ENCODE data around the gene C22orf15.

The C22orf15 gene

GRCh38 chr22:23790819-23791737 lies 28.3 kb downstream of the C22orf15 start:
- DNase-seq: no peak

GRCh38 chr22:23791738-23792645 lies 29.2 kb downstream of the C22orf15 start:
- DNase-seq: no peak

- DNase-seq: no peak
Measured at GRCh38 chr22:23793326-23793725, 30.5 kb downstream of the C22orf15 start.

- no peak for DNase-seq
Measured at GRCh38 chr22:23796461-23796860, 33.7 kb downstream of the C22orf15 start.

GRCh38 chr22:23800297-23801237 lies 37.8 kb downstream of the C22orf15 start:
- no peak for DNase-seq

- no peak for DNase-seq
Measured at GRCh38 chr22:23801238-23801821, 38.5 kb downstream of the C22orf15 start.

- no peak for DNase-seq
Measured at GRCh38 chr22:23801886-23802377, 39.1 kb downstream of the C22orf15 start.

- DNase-seq: no peak
Measured at GRCh38 chr22:23803001-23803819, 40.4 kb downstream of the C22orf15 start.

- DNase-seq: no peak
Measured at GRCh38 chr22:23804781-23805291, 42.0 kb downstream of the C22orf15 start.

GRCh38 chr22:23806837-23807236 lies 44.0 kb downstream of the C22orf15 start:
- DNase-seq: no peak

GRCh38 chr22:23812378-23812777 lies 49.6 kb downstream of the C22orf15 start:
- DNase-seq: no peak

Measured in activated CD8-positive, alpha-beta memory T cell treated with anti-CD3 and anti-CD28 coated beads, Interleukin-2, amount 50 U/mL, for 4 hours (primary cell).